Measurements from ENCODE around the gene DLEC1.
"Not testable (repeated sequence)": the region's sequence is repeated elsewhere in the genome, so short reads cannot be mapped to it uniquely, and the experiment has no call there.

DLEC1 gene

DNA sequence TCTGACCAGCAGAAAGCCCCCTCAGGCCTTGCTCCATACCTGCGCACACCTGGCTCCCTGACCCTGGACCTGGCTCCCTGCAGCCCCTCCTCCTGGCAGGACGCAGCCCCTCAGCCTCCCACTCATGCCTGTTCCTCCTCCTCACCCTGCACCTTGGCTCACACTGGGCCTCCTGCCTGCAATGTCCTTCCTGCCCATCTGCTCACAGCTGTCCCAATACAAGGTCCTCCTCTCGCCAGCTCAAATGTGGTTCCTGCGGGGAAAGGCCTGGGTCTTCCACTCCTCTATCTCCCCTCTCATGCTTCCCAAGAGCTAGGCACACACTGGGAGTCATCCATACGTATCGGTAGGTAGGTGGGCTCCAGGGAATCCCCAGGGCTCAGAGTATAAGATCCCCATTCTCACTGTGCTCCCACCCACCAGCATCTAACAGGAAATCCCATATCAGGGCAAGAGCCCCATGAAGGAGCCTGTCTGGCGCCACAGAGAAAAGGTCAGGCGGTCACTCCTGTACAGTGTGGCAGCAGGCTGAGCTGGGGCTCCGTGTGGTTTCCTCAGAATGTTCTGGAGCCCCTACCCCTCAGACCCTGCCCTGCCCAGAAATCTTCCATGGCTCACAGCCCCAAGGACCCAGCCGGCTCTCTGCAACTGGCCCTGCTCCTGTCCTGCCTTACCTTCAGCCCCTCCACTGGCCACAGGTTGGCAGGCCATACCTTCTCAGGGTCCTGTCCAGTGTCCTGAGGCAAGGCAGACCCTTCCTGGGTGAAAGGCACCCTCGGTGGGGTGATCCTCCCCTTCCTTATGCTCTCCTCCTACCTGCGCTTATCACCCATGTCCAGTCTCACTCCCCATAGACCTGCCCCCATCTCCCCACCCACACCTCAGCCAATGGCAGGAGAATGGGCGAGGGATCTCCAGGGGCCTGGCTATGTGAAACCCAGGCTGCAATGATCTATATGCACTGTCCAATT lies 20.4 kb upstream of the DLEC1 start:
- no peak for DNase-seq

DNA sequence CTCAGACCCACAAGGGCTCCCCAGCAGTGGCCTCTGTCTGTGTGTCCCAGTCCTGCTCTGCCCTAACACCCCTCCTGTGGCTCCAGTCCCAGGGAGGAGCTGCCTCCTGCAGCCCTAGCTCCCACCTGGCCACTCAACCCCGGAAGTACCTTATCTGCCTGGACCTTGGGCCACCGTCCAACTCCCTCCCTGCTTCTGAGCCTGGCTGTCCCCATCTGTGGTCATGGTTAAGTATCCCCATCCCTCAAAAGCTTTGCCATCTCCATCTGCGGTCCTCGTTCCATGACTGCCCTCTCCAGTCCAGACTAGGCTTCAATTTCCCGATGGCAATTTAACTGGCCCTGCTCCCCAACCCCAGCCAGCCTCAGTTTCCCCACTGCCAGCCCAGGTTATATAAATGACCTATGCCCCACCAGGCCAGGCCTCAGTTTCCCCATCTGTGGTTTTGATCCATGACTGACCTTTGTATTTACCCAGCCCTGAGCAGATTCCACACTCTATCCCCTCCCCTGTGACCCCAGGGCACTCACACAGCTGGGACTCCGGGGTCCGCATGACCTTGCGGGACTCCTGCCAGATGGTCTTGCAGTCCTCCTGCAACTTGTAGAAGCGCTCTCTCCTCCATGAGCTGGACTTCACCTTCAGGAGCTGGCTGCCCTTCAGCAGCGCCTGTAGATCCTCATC lies 19.2 kb upstream of the DLEC1 start:
- no peak for DNase-seq

DNA sequence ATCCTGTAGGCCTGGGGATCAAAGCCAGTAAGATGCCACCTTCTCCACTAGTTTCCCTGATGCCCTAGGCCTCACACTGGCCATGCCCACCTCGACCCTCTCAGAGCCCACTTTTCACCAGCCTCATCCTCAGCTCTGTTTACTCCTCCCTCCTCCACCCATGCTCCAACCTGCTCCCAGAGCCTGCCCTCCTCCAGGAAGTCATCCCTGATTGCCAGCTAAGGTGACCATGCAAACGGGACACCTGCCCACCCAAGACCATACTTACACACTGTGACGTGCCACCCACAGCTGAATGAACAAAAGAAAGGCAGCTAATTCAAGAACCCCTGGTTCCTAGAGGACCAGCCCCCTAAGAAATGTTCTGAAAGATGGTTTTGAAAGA lies 18.7 kb upstream of the DLEC1 start:
- no peak for DNase-seq

DNA sequence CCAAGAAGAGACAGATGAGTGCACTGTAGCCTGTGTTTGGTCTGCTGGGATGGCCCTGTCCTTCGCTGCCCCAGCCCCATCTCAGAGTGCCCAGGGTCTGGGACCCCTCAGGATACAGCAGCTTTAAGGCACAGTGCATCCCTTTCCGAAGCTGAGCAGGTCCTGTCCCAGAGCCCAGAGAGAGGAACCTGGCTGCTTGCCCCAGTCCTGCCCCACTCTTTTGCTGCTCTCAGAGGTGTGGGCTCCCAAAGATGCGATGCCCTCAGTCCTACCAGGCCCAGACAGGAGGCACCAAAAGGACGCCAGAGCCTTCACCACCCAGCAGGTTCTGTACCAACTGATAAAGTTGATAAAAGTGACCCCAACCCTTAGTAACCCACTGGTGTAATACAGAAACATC lies 17.8 kb upstream of the DLEC1 start:
- DNase-seq = no peak

DNA sequence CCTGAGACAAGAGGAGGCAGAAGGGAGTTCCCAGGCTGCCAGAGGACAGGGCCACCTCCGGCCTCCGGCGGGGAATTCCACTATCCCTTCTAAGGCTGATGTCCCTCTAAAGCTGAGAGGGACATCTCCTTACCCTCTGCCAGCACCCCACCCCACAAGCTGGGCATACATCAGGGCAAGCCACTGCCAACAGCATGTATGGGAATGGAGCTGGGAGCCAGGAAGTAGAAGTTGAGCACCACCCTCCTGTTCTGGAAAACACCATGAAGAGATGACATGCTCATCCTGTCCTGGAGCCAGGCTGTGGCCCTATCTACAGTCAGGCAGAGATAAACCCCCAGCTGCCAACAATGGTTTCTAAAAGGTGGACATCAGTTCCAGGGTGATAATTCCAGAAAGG lies 16.7 kb upstream of the DLEC1 start:
- DNase-seq = no peak

DNA sequence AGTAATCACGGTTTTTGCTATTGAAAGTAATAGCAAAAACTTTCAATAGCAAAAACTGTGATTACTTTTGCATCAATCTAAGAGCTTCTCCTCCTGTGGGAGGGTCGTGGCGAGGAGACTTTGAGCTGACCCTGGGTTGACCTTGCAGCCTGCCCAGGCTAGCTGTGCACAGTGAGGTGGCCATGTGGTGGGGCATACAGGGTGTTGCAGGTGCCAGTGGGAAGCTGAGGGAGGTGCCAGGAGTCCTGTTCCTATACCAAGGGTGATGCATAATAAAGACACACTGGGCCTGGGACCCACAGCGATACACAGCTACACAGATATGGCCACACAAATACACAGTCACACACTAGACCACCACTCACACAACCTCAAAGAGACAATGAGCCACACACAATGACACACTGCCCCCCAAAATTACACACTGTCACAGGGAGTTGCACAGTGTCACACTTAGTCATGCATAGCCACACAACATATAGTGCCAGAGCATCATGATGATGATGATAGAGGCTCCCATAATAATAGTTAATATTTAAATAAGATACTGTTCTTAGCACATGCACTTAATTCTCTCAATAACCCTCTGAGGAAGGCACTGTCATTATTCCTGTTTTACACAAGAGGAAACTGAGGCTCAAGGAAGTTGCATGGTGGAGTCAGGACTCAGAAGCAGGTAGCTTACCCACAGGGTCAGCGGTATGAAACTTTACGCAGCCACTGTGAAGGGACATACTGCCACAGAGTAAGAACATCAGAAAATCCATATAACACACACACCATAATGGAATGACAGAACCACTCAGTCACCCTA lies 15.9 kb upstream of the DLEC1 start:
- no peak for DNase-seq

DNA sequence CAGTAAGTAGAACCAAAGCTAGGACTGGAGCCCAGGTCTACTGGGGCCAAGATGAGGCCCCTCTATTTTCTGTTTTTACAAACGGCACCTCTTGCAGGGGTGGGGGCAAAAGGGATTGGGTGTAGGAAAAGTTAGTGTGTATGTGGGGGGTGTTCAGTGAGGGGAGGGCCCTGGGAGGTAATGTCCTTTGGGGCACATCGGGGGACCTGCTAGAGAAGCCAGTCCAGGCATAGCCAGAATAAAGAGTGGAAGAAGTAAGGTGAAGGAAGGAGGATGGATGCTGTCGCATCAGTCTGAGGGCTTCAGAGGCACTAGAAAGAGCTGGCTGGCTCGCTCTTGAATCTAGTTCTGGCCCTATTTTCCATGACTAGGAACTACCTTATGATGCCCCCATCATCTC lies 12.2 kb upstream of the DLEC1 start:
- no peak for DNase-seq

DNA sequence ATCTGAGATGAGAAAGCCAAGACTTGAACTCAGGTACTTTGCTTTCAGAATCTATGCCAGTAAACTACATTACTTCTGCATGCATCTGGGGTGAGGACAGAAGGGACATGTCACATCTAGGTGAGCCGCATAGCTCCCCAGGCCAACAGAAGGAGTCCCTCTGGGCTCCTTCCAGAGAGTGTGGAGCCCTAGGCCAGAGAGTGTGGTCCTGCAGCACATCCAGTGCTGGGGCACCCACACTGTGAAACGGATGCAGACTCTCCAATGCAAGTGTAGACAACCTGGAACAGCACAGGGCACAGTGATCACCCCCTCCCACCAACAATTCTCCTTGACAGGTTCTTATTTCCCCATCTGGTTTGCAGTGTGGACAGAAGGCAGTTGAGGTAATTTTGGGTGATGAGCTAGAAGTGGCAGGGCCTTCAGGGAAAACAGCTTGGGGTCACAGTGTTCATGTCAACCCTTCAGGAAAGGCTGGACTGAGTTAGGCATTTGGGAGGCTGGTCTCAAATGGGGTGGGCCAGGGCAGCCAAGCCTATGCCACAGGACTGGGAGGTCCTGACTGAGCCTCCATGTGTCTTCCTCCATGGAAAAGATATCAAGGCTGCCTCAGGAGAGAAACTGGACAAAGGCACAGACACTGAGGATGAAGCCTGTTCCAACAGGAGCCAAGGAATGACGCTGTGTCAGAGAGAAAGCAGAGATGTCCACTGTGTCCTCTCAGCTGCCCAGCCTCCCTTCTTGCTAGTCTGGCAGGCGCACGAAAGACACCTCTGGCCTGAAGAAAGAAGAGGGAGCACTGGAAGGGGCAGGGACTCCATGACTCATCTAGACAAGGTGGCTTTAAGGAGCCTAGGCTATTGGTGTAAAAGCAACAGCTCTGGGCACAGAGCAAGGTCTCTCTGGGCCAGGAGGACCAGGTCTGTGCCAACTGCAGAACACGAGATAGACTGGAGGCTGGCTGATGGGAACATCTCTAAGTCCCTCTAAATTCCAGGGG lies 11.2 kb upstream of the DLEC1 start:
- no peak for DNase-seq

DNA sequence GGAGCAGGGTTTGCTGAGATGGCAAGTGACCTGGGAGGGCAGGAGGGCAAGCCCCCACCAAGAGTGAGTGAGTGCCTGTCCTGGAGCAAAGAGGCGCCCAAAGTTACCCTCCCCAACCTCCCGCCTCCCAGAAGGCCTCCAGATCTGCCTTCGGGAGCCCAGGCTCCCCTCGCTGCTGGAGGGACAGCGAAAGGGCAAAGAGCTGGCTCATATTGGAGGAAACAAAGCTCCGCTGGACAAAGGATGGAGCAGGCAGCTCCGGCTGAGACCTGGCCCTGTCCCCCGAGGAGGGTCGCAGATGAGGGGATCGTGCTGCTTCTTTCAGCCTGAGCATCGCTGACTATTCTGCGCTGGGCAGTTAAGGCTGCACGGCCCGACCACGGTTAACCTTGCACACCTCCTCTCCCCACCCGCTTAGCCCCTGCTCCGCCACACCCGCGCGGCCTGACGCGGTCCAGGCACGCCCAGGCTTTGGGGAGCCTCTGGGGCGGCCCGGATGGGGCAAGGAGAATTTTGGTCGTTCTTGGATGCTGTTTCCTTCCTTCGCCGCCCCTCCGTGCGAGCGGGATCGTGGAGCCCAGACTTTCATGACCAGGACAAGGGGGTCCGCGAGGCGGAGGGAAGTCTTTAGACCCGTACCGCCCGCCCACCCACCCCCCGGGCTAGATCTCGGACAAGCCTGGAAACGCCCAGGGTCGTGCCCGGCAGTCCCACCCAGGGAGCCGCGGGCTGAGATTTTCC lies 10.2 kb upstream of the DLEC1 start:
- no peak for DNase-seq

DNA sequence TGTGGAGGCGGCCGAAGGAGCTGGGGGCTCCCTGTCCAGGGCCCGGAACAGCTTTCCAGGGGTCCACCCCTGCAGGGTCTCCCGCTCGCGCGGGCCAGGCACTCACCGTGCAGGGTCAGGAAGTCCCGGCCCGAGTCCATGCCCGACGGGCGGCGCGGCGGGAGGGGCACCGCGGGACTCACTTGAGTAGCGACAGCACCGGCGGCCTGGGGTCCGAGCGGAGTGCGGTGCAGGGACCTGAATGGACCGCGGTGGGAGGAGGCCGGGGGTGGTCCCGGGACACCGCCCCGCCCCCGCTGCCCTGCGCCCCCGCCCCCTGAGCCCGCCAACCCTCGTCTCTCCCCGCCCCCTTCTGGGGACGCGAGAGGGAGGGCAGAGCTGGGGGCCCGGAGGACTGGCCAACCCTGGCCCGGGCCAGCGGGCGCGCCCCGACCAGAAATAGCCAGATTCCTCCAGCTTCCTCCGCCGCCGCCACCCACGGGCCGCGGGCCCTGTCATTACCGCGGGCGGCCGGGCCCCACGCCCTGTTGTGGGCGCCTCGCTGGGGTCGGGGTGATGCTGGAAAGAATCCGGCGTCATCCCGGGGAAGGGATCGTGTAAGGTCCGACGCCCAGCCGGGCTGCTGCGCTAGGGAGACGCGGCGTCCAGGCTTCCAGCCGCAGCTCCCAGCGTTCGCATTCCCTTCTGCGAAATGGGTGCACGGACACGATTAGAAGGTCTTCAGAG lies 9.4 kb upstream of the DLEC1 start, which contains the start of gene PLCD1:
TSS of gene PLCD1 (minus strand) at position 243 of the 726 bp plus-strand sequence. CDS start at position 140, 103 bp downstream.
- DNase-seq = peak in 1 of 2 experiments; percentile 41

DNA sequence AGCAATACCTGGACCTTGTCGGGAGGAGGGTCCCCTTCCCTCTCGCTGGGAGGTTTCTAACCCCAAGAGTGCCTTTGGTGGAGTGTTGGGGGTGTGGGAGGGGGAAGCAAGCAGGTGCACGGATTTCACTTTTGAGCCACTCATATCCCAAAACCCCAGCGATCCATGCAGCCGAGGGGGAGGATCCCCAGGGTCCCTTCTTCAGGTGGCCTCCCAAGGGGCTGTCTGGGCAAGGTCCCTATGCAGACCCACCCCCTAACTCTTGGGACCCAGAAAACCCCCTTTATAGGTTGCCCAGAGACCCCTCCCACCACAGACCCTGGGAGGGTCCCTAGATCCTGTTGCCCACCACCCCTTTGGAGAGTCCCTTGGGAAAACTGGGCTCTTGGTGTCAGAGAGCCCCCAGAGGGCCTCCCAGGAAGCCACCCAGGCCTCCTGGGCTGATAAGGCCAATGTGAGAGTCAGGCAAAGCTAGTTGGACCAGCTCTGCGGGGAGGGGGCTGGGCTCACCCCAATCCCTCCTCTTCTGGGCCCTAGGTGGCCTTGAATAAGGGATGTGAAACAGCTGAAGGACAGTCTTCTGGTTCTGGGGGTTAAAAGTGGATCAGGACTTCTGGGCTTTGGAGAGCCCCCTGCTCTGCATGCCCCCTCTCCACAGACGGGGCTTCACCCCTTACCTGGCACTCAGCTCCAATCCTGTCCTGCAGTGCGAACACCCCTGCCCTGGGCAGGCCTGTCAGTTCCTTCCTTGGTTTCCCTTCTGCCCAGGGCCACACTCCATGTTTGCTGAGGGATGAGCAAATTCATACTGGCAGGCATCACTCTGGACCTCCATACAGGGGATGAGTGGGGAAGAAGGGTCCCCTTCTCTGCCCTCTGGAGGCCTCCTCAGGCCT lies 8.6 kb upstream of the DLEC1 start:
- no peak for DNase-seq

DNA sequence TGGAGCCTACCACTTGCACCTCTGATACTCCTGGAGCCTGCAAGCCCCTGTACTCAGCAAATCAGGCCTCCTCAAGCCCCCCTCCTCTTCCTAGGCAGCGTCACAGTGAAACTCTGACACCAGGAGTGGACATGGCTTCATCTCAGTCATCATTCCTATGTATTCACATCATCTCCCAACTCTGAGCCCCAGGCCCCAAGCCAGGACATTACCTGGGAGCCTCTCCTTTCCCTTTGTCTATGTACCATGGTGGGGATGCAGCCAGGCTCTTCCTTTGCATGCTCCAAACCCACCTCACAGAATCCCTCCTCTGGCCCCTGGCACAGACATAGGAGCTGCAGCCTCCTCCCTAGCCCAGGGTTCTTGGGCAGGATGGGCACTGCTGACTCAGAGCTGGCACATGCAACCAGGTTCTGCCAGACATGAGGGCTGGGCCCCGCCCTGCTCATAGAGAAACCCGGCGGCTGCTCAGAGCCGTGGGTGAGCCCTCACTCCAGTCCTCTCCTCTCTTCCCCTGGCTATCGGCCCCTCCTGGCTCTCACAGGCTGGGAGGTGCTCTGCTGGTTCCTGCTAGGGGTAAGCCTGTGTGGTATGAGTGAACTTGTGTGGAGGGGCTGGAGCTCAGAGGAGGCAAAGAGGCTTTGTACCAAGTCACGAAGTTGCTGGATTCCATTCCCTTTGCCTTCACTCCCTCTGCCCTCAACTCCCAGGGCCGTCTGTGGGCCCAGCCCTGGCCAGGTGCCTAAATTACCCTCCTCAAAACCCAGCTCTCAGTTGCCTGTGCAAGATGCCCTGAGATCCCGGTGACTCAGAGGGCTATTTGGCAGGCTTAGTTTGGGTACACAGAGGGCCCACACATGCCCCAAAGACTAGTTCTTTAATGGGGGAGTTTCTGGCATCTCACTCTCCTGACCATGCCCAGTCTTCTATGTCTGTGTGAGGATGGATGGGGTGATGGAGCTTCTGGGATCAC lies 7.7 kb upstream of the DLEC1 start:
- DNase-seq = peak; percentile 46 to 61

DNA sequence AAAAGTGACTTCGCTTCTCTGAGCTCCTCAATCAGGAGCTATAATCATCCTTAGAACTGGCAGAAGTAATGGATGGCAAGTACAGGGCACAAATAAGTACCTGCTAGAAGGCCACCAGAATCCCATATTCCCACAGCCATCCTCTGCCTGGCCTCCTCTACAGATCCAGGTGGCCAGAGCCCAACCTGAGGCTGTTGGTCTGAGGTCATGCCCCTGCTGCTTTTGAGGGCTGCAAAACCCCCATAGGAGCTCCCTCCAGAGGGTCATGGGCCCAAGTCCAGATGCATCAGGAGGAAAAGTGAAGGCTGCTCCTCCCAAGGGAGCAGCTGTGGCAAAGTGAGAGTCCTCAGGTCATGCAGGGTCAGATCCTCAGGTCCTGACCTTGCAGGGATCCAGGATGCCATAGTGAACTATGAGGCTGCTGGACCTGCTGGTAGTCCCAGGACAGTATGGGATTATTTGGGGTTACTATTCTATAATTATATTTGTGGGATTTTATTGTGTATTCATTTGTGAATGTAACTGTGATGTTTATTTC lies 6.6 kb upstream of the DLEC1 start:
- no peak for DNase-seq

DNA sequence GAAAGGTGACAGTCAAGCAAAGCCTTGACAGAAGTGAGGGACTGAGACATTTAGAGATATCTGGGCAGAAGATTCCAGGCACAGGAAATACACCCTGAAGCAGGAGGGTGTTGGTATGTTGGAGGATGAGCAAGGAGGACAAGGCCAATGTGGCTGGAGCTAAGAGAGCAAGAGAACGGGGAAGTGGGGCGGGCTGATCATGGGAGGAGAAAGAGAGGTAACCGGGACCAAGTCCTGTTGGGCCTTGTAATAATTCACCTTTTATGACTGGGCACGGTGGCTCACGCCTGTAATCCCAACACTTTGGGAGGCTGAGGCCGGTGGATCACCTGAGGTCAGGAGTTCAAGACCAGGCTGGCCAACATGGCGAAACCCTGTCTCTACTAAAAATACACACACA lies 5.4 kb upstream of the DLEC1 start:
- DNase-seq = not testable (repeated sequence)

DNA sequence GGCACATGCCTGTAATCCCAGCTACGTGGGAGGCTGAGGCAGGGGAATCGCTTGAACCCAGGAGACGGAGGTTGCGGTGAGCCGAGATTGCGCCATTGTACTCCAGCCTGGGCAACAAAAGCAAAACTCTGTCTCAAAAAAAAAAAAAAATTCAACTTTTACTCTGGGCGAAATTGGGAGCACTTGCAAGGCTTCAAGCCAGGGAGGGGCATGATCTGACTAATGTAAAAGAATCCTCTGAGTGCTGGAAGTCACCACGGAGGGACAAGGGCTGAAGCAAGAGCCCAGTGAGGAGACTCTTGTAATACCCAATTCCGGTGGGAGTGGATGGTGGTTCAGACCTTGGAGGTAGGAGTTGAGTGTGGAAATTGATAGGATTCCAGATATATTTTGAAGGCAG lies 4.7 kb upstream of the DLEC1 start:
- DNase-seq = not testable (repeated sequence)

DNA sequence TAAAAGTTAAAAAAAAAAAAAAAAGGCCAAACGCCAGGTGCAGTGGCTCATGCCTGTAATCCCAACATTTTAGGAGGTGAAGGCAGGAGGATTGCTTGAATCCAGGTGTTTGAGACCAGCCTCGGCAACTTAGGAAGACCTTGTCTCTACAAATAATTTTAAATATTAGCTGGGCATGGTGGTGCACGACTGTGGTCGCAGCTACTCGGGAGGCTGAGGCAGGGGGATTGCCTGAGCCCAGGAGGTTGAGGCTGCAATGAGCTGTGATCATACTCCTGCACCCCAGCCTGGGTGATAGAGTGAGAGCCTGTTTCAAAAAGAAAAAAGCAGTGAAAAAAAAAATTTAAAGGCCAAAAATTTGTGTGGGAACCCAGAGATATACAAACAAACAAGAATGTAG lies 2.7 kb upstream of the DLEC1 start:
- DNase-seq = no peak

DNA sequence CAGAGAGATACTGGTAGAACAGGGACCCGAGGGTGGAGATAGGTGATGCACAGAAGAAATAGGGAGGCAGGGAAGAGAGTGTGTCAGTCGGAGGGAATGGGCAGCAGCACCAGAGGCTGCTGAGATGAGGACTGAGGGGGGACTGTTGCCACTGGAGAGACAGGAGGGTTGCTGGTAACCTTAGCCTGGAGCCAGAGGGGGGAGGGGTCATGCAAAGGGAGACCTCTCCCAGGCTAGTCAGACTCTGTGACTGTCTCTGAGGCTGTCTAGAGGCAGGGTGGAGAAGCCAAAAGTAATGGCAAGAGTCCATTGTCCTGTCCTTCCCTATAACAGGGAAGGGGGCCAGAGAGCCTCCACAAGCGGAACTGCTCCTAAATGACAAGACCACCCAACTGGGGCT lies 2.1 kb upstream of the DLEC1 start:
- DNase-seq = no peak

DNA sequence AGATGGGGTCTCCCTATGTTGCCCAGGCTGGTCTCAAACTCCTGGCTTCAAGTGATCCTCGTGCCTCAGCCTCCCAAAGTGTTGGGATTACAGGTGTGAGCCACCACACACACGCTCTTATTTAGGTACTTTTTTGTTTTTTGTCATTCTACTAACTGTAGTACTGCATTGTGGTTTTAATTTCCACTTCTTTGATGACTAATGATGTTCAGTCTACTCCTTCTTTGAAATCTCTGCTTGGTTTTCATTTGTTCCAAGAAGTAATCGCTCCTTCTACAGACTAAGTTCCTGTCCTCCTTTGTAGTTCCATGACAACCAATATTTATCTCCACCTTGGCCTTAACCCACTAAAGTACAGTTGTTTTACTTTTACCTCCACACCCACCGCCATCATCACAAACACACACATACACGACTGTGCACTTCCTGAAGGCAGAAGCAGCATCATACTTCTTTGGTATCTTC lies 529 bp upstream of the DLEC1 start:
- DNase-seq = peak; percentile 52 to 56
